ENCODE data around the gene SCIMP. TPM values are rescaled to one million over a fixed set of nuclear protein-coding genes. Genes with fewer than 3 reads are reported as not detected.
"Not testable (repeated sequence)": the region's sequence is repeated elsewhere in the genome, so short reads cannot be mapped to it uniquely, and the experiment has no call there.

SCIMP gene
- total and polyA plus RNA-seq, 7 experiments from 2014 or later, result 0.33 to 24.8 (median 1.4) TPM; not detected in 1

- peaks cover 0 to 3% (median 2%) of the 10 kb centered on the region in 11 donors for H3K9me3 Mint-ChIP-seq
- CTCF ChIA-PET, result interaction anchor here (0.6 to 1.0 kb wide), 5 partner anchors 8 to 225 kb away, joined by 3 to 4 read pairs (median 3); no protein-coding TSS in a partner anchor
- Histone ChIP-seq H3K4me1 (ENCODE audit: control insufficient read depth in 2 of 2, insufficient read depth in 2 of 2, low read length in 2 of 2) (peaks cover 27 to 39% of the 10 kb centered on the region in 2 donors), H3K27ac (ENCODE audit: low read depth, low read length) (peak overlapping the region; percentile 73), H3K27me3 (ENCODE audit: control insufficient read depth in 2 of 2, insufficient read depth in 2 of 2, low read length in 2 of 2) (no peaks in the 10 kb centered on the region), H3K9me3 (ENCODE audit: control insufficient read depth in 2 of 3, low read length in 3 of 3) (no peaks in the 10 kb centered on the region), H3K36me3 (ENCODE audit: control insufficient read depth in 2 of 3, insufficient read depth in 3 of 3, low read length in 3 of 3) (no peaks in the 10 kb centered on the region), H3K4me3 (ENCODE audit: low read length) (peak overlapping the region; percentile 17)
- ATAC-seq (peak; percentile 88), DNase-seq (peak in 7 of 9 donors; percentile 36 to 75 (median 65))
- POLR2A ChIA-PET, result interaction anchor here (0.5 to 1.4 kb wide), 7 partner anchors 15 to 244 kb away, joined by 3 to 8 read pairs (median 5); partner anchors contain the start of genes DERL2, MIS12, NUP88 and RABEP1
- H3K27me3 Mint-ChIP-seq, result peaks cover 0 to 2% (median 0%) of the 10 kb centered on the region in 5 donors
- peak overlapping the region; percentile 85 to 100 (median 99) for H3K27ac Mint-ChIP-seq
- peaks cover 0 to 6% (median 2%) of the 10 kb centered on the region in 5 donors for H3K36me3 Mint-ChIP-seq
- peaks cover 19 to 49% (median 44%) of the 10 kb centered on the region in 7 donors for H3K4me1 Mint-ChIP-seq
- H3K4me3 Mint-ChIP-seq, result peak overlapping the region; percentile 55 to 95 (median 86)
- intact Hi-C loops (cut with micrococcal nuclease), result loop anchor here (1.0 to 5.0 kb wide), 4 partner anchors 15 to 820 kb away; partner anchors contain the start of gene RABEP1 (in 1 of the 2)
Observed at GRCh38 chr17:5241861-5242671, 7.4 kb upstream of the SCIMP start.

GRCh38 chr17:5239769-5240168, 5.1 kb upstream of the SCIMP start:
- peaks cover 27 to 40% of the 10 kb centered on the region in 2 donors for H3K4me1 ChIP-seq (ENCODE audit: control insufficient read depth in 2 of 2, insufficient read depth in 2 of 2, low read length in 2 of 2)
- intact Hi-C loops (cut with micrococcal nuclease), result loop anchor here in 1 of 2 donors (5.0 kb wide), 1 partner anchor 817 kb away; no protein-coding TSS in a partner anchor
- H3K27ac Mint-ChIP-seq, result peak overlapping the region in 2 of 9 donors; percentile 60 to 71

GRCh38 chr17:5238333-5238732, 3.7 kb upstream of the SCIMP start:
- Histone ChIP-seq H3K27me3 (ENCODE audit: control insufficient read depth in 2 of 2, insufficient read depth in 2 of 2, low read length in 2 of 2) (no peaks in the 10 kb centered on the region), H3K4me3 (ENCODE audit: low read length) (no peak overlapping the region), H3K36me3 (ENCODE audit: control insufficient read depth in 2 of 3, insufficient read depth in 3 of 3, low read length in 3 of 3) (no peaks in the 10 kb centered on the region), H3K4me1 (ENCODE audit: control insufficient read depth in 2 of 2, insufficient read depth in 2 of 2, low read length in 2 of 2) (peaks cover 27 to 40% of the 10 kb centered on the region in 2 donors), H3K27ac (ENCODE audit: low read depth, low read length) (no peak overlapping the region), H3K9me3 (ENCODE audit: control insufficient read depth in 2 of 3, low read length in 3 of 3) (no peaks in the 10 kb centered on the region)
- DNase-seq (no peak), ATAC-seq (no peak)
- H3K27ac Mint-ChIP-seq, result peak overlapping the region in 6 of 9 donors; percentile 49 to 71 (median 63)
- intact Hi-C loops (cut with micrococcal nuclease), result no loop called here
- ChIA-PET CTCF (interaction anchor here (0.7 to 1.3 kb wide), 4 partner anchors 10 to 40 kb away, joined by 3 to 5 read pairs (median 3); no protein-coding TSS in a partner anchor), POLR2A (interaction anchor here (1.3 to 2.1 kb wide), 3 partner anchors 10 to 43 kb away, joined by 4 to 9 read pairs (median 5); partner anchors contain the start of gene RABEP1)
- peaks cover 0 to 6% (median 3%) of the 10 kb centered on the region in 11 donors for H3K9me3 Mint-ChIP-seq
- peaks cover 0 to 16% (median 8%) of the 10 kb centered on the region in 5 donors for H3K36me3 Mint-ChIP-seq
- no peak overlapping the region for H3K4me3 Mint-ChIP-seq
- H3K4me1 Mint-ChIP-seq, result peaks cover 18 to 51% (median 44%) of the 10 kb centered on the region in 7 donors
- peaks cover 0 to 2% (median 0%) of the 10 kb centered on the region in 5 donors for H3K27me3 Mint-ChIP-seq

More at GRCh38 chr17:5239769-5240168, 5.1 kb upstream of the SCIMP start:
- H3K4me3 Mint-ChIP-seq; H3K9me3 Mint-ChIP-seq; H3K27me3 Mint-ChIP-seq; H3K4me3 ChIP-seq (ENCODE audit: low read length); ATAC-seq; H3K36me3 ChIP-seq (ENCODE audit: control insufficient read depth in 2 of 3, insufficient read depth in 3 of 3, low read length in 3 of 3); H3K9me3 ChIP-seq (ENCODE audit: control insufficient read depth in 2 of 3, low read length in 3 of 3); H3K27me3 ChIP-seq (ENCODE audit: control insufficient read depth in 2 of 2, insufficient read depth in 2 of 2, low read length in 2 of 2); DNase-seq; H3K27ac ChIP-seq (ENCODE audit: low read depth, low read length): not testable (repeated sequence)
- peaks cover 19 to 54% (median 47%) of the 10 kb centered on the region in 7 donors for H3K4me1 Mint-ChIP-seq
- ChIA-PET POLR2A (interaction anchor here (1.3 to 1.7 kb wide), 2 partner anchors 12 to 42 kb away, joined by 3 to 4 read pairs; partner anchors contain the start of gene RABEP1), CTCF (interaction anchor here (0.8 kb wide), 1 partner anchor 44 kb away, joined by 3 read pairs; no protein-coding TSS in a partner anchor)
- peaks cover 0 to 12% (median 3%) of the 10 kb centered on the region in 5 donors for H3K36me3 Mint-ChIP-seq

- Histone ChIP-seq H3K27ac (ENCODE audit: low read depth, low read length) (no peak overlapping the region), H3K27me3 (ENCODE audit: control insufficient read depth in 2 of 2, insufficient read depth in 2 of 2, low read length in 2 of 2) (no peaks in the 10 kb centered on the region), H3K4me3 (ENCODE audit: low read length) (no peak overlapping the region), H3K9me3 (ENCODE audit: control insufficient read depth in 2 of 3, low read length in 3 of 3) (no peaks in the 10 kb centered on the region), H3K4me1 (ENCODE audit: control insufficient read depth in 2 of 2, insufficient read depth in 2 of 2, low read length in 2 of 2) (peaks cover 22 to 40% of the 10 kb centered on the region in 2 donors), H3K36me3 (ENCODE audit: control insufficient read depth in 2 of 3, insufficient read depth in 3 of 3, low read length in 3 of 3) (no peaks in the 10 kb centered on the region)
- H3K36me3 Mint-ChIP-seq, result peaks cover 0 to 19% (median 8%) of the 10 kb centered on the region in 5 donors
- H3K27me3 Mint-ChIP-seq, result peaks cover 0 to 2% (median 0%) of the 10 kb centered on the region in 5 donors
- ChIA-PET POLR2A (interaction anchor here (1.3 to 2.1 kb wide), 2 partner anchors 10 to 11 kb away, joined by 5 to 9 read pairs; no protein-coding TSS in a partner anchor), CTCF (interaction anchor here (0.7 to 1.3 kb wide), 3 partner anchors 10 to 39 kb away, joined by 3 to 5 read pairs (median 3); no protein-coding TSS in a partner anchor)
- DNase-seq (peak in 2 of 9 donors; percentile 8 to 28), ATAC-seq (peak; percentile 55)
- H3K4me3 Mint-ChIP-seq, result peak overlapping the region in 3 of 10 donors; percentile 8 to 32 (median 28)
- peaks cover 0 to 6% (median 3%) of the 10 kb centered on the region in 11 donors for H3K9me3 Mint-ChIP-seq
- intact Hi-C loops (cut with micrococcal nuclease), result loop anchor here (1.0 to 2.0 kb wide), 2 partner anchors 40 to 41 kb away; no protein-coding TSS in a partner anchor
- H3K27ac Mint-ChIP-seq, result peak overlapping the region in 6 of 9 donors; percentile 42 to 78 (median 60)
- H3K4me1 Mint-ChIP-seq, result peaks cover 11 to 44% (median 36%) of the 10 kb centered on the region in 7 donors
Observed at GRCh38 chr17:5237541-5238016, 2.9 kb upstream of the SCIMP start.

GRCh38 chr17:5236938-5237540, 2.4 kb upstream of the SCIMP start:
- intact Hi-C loops (cut with micrococcal nuclease), result loop anchor here (1.0 to 2.0 kb wide), 2 partner anchors 40 kb away; no protein-coding TSS in a partner anchor
- Histone ChIP-seq H3K27me3 (ENCODE audit: control insufficient read depth in 2 of 2, insufficient read depth in 2 of 2, low read length in 2 of 2) (no peaks in the 10 kb centered on the region), H3K9me3 (ENCODE audit: control insufficient read depth in 2 of 3, low read length in 3 of 3) (no peaks in the 10 kb centered on the region), H3K4me1 (ENCODE audit: control insufficient read depth in 2 of 2, insufficient read depth in 2 of 2, low read length in 2 of 2) (peaks cover 16 to 36% of the 10 kb centered on the region in 2 donors), H3K27ac (ENCODE audit: low read depth, low read length) (no peak overlapping the region), H3K4me3 (ENCODE audit: low read length) (no peak overlapping the region), H3K36me3 (ENCODE audit: control insufficient read depth in 2 of 3, insufficient read depth in 3 of 3, low read length in 3 of 3) (no peaks in the 10 kb centered on the region)
- ATAC-seq (no peak), DNase-seq (no peak)
- Mint-ChIP-seq H3K4me3 (peak overlapping the region in 3 of 10 donors; percentile 2 to 28 (median 8)), H3K27ac (peak overlapping the region in 6 of 9 donors; percentile 41 to 78 (median 56)), H3K36me3 (peaks cover 0 to 17% (median 8%) of the 10 kb centered on the region in 5 donors), H3K9me3 (peaks cover 0 to 6% (median 3%) of the 10 kb centered on the region in 11 donors), H3K4me1 (peaks cover 6 to 38% (median 31%) of the 10 kb centered on the region in 7 donors), H3K27me3 (peaks cover 0 to 2% (median 0%) of the 10 kb centered on the region in 5 donors)
- ChIA-PET POLR2A (interaction anchor here (0.7 to 2.1 kb wide), 4 partner anchors 9 to 207 kb away, joined by 3 to 9 read pairs (median 6); no protein-coding TSS in a partner anchor), CTCF (interaction anchor here (1.3 kb wide), 1 partner anchor 10 kb away, joined by 5 read pairs; no protein-coding TSS in a partner anchor)
